Neural progenitor cell (in vitro differentiated cells): ENCODE results near the gene UBE2Q1.

Experiments
- CTCF ChIP-seq: fragments of 200-600 bp; sonication (generic); IDR thresholded peaks from 2 replicates; pipeline ENCODE4 v1.5.1; 2017; ENCODE audit warnings: antibody characterized with exemption, mild to moderate bottlenecking
- EZH2 ChIP-seq: fragments of 200-600 bp; sonication (generic); IDR thresholded peaks from 2 replicates; pipeline ENCODE4 v1.6.1; 2017; ENCODE audit warnings: antibody characterized with exemption, mild to moderate bottlenecking, moderate library complexity
- EZH2phosphoT487 ChIP-seq: fragments of 200-600 bp; sonication (generic); IDR thresholded peaks from 2 replicates; pipeline ENCODE4 v1.6.1; 2017; ENCODE audit warnings: antibody characterized with exemption

GRCh38 chr1:154549202-154549770, 9.2 kb downstream of the UBE2Q1 start:
- TF ChIP-seq CTCF (no peak), EZH2 (no peak), EZH2phosphoT487 (no peak)
